Ovary (tissue), 9 donors: ENCODE results near the gene CPE. TPM values are rescaled to one million over a fixed set of nuclear protein-coding genes. Genes with fewer than 3 reads are reported as not detected.
"Not testable (repeated sequence)": the region's sequence is repeated elsewhere in the genome, so short reads cannot be mapped to it uniquely, and the experiment has no call there.

Source experiments
- DNase-seq, 5 donors: peaks; one replicate each; pipeline ENCODE4 v3.0.0-alpha.2; 2019 to 2020
- H3K27ac ChIP-seq, 2 donors: fragments of 200-600 bp; one replicate each; pipeline versions ENCODE4 v1.5.1 to v1.8.0; 2019 to 2022
- H3K27me3 ChIP-seq: fragments of 200-600 bp; one replicate; pipeline ENCODE4 v1.8.0; 2022
- H3K36me3 ChIP-seq: fragments of 200-600 bp; sonication (generic); one replicate; pipeline ENCODE4 v1.5.1; 2019
- H3K4me1 ChIP-seq: one replicate; pipeline ENCODE4 v1.8.1; 2013; ENCODE audit warnings: mild to moderate bottlenecking, moderate library complexity; ENCODE audit not compliant: insufficient read depth
- H3K4me3 ChIP-seq: fragments of 200-600 bp; sonication (generic); one replicate; pipeline ENCODE4 v1.5.1; 2017
- H3K9me3 ChIP-seq, 2 donors: fragments of 200-600 bp in 1 of 2; sonication (generic) in 1 of 2; one replicate each; pipeline versions ENCODE4 v1.5.1 to v1.8.1; 2013 to 2019; ENCODE audit warnings: mild to moderate bottlenecking in 1 of 2, moderate library complexity in 1 of 2
- EP300 ChIP-seq: sonication (generic); formaldehyde crosslinking; IDR thresholded peaks from one replicate; pipeline ENCODE4 v1.6.1; 2017; ENCODE audit warnings: antibody characterized with exemption
- POLR2A ChIP-seq: fragments of 450-650 bp; IDR thresholded peaks from one replicate; pipeline ENCODE4 v1.6.1; 2017; ENCODE audit warnings: antibody characterized with exemption, mild to moderate bottlenecking, moderate library complexity
- WGBS, 3 donors: extraction: QIAGEN DNeasy Blood & Tissue Kit in 1 of 3; methylation state at CpG; one replicate each; pipeline versions ENCODE4 v1.1.5 to v1.1.7; 2013 to 2017; 5-methylcytosine and 5-hydroxymethylcytosine counted together
- intact Hi-C, 4 donors: fragments of 100-400 bp; cut with DNase I; formaldehyde crosslinking; loops; one replicate each; pipeline versions ENCODE4 v1.11.0 to v1.15.1; 2022 to 2023
- polyA plus RNA-seq, 2 donors: library from polyadenylated mRNA; stranded (reverse); fragments of 200-250 nt in 1 of 2; fragments of 350-450 nt in 1 of 2; fragmentation: Illumina TruSeq in 1 of 2; extraction: RNeasy Lipid Tissue Mini Kit (QIAGEN cat#74804) in 1 of 2; gene quantifications; one replicate each; pipeline ENCODE4 v1.2.3, GENCODE V29; 2013 to 2014
- total RNA-seq, 7 donors: library from RNA; depleted of rRNA in 2 of 7; stranded (reverse); fragments of >200 nt in 2 of 7; fragmentation: NEBNext Ultra II Directional in 3 of 7; extraction: Animal tissue kit (Norgen Biotek cat#: 25700) in 3 of 7; gene quantifications; one replicate each; pipeline versions ENCODE4 v1.1.0 to v1.2.4, GENCODE V29; 2016 to 2023
- TF ChIP-seq, protein P1 (sequence below), 3 donors: fragments of 450-650 bp in 2 of 3; fragments of 200-600 bp in 1 of 3; IDR thresholded peaks; one replicate each; pipeline versions ENCODE4 v1.5.1 to v1.8.0; 2016 to 2022; ENCODE audit warnings: antibody characterized with exemption in 3 of 3, mild to moderate bottlenecking in 1 of 3
- donor health status: DM: no; HTN: no; CAD: no; lungs with moderate emphysema.
- donor health status: DM: no; HTN: no; CAD: no.
- donor health status: Bipolar disorder and iron deficiency.
- donor health status: DM: yes; HTN: yes; CAD: no.
- donor health status: DM: no; HTN: no; CAD: no.
- donor health status: DM: yes; HTN: yes; CAD: no.

CPE gene
- total and polyA plus RNA-seq, 9 donors = 19.9 to 207 (median 69.2) TPM

DNA sequence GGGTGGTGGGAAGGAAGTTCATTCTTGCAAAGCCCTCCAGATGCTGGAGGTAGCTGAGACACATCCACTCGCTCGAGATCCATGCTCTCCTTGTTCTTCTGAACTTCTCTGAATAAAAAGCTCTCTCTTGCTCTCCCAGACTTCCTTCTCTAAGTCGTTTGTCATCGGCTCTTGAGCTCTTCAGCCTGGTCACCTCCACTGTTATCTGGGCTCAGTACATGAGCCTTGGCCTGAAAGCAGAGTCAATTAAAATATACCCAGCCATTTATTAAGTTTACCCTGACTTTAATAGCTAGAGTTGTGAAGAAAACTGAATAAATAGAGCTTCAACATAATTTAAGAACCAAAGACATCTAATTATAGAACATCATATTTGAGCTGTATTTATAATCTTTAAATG is 99.0 kb downstream of the CPE start:
- WGBS, 3 donors = 68 to 77% (median 76%) methylated on average over 4 of the region's 4 CpGs
- Histone ChIP-seq H3K27ac (no peak overlapping the region), H3K9me3 (no peaks in the 10 kb centered on the region), H3K27me3 (no peaks in the 10 kb centered on the region), H3K36me3 (no peaks in the 10 kb centered on the region), H3K4me1 (no peaks in the 10 kb centered on the region), H3K4me3 (no peak overlapping the region)
- no peak for TF ChIP-seq EP300
- TF ChIP-seq, protein P1, sequence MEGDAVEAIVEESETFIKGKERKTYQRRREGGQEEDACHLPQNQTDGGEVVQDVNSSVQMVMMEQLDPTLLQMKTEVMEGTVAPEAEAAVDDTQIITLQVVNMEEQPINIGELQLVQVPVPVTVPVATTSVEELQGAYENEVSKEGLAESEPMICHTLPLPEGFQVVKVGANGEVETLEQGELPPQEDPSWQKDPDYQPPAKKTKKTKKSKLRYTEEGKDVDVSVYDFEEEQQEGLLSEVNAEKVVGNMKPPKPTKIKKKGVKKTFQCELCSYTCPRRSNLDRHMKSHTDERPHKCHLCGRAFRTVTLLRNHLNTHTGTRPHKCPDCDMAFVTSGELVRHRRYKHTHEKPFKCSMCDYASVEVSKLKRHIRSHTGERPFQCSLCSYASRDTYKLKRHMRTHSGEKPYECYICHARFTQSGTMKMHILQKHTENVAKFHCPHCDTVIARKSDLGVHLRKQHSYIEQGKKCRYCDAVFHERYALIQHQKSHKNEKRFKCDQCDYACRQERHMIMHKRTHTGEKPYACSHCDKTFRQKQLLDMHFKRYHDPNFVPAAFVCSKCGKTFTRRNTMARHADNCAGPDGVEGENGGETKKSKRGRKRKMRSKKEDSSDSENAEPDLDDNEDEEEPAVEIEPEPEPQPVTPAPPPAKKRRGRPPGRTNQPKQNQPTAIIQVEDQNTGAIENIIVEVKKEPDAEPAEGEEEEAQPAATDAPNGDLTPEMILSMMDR (IDR thresholded peaks at IDR 0.05) = no peak
- intact Hi-C loops = no loop called here
- no peak for DNase-seq

DNA sequence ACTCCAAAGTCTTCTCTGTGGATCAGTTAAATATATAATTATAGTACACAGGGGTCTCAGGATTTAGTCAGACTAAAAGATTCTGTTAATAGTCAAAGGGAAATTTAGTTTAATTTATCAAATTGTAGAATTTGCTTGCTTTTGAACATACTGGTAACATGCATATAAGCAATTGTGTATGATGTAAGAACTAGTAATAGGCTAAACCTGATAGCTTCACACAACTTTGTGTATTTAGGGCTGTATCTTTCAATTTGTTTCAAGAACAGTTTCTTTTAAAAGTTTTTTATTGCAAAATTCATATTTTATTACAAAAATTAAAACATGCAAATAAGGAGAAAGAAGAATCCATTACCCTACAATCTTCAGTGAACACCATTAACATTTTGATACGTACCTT is 99.5 kb downstream of the CPE start:
- no peaks in the 10 kb centered on the region for H3K27me3 ChIP-seq
- 95 to 97% (median 96%) methylated on average over 1 of the region's 1 CpG for WGBS, 3 donors
- H3K9me3 ChIP-seq = no peaks in the 10 kb centered on the region
- no peak overlapping the region for H3K27ac ChIP-seq
- H3K4me1 ChIP-seq = no peaks in the 10 kb centered on the region
- TF ChIP-seq EP300 = no peak
- TF ChIP-seq, protein P1 (IDR thresholded peaks at IDR 0.05) = no peak
- TF ChIP-seq POLR2A = no peak
- H3K4me3 ChIP-seq = no peak overlapping the region
- intact Hi-C loops = no loop called here
- DNase-seq = no peak
- no peaks in the 10 kb centered on the region for H3K36me3 ChIP-seq

DNA sequence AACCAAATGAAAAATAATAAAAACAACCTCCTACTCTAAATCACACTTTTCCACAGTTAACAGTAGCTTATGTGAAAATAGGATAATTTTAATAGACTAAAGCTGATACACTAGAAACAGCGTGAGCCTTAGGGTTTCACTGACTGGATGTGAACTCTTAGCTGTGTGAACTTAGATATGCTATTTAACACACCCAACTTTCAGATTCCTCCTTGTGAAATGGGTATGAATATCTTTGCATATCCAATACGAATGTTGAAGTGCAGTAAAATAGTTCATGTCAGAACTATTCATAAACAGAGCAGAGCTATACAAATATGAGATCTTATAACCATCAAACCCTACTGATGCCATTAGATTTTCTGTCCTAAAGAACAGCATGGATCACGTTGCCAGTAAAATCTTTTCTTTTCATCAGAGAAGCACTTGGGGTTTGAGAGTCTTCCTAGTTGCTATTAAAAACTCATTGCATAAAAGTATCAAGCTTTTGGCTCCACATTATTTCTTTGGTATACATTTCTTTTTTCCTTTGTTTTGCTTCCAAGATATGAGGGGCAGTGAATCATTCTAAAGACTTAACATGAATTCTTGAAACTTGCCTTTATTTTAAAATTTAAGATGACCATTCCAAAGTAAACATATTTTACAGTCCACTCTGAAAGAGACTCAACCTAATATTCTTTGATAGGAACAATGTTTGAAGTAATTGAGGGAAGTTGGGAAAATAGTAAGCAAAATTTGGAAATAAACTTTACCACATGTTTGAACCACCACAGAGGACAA is 102.4 kb downstream of the CPE start:
- Histone ChIP-seq H3K36me3 (no peaks in the 10 kb centered on the region), H3K27ac (no peak overlapping the region), H3K9me3 (no peaks in the 10 kb centered on the region), H3K27me3 (no peaks in the 10 kb centered on the region), H3K4me1 (no peaks in the 10 kb centered on the region), H3K4me3 (no peak overlapping the region)
- 57 to 70% (median 66%) methylated on average over 3 of the region's 3 CpGs for WGBS, 3 donors
- intact Hi-C loops = no loop called here
- TF ChIP-seq POLR2A = no peak
- no peak for TF ChIP-seq EP300
- TF ChIP-seq, protein P1 (IDR thresholded peaks at IDR 0.05) = no peak
- DNase-seq = no peak

DNA sequence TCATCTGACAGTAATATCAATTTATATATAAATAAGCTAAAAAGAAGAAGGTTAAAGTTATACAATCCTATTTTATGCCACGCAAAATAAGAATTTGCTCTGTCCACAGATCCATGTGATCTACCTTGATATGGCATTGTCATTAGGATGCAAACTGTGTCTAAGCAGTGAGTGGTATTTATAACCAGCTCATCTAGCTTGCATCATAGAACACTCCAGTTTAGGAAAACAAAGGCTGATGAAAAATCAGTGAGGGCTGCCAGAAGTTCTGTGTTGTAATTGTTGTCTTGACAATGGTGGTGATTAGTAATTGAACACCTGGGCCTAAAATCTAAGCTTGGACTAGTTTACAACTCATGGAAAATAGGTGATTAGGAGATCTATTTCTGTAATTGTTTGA is 111.0 kb downstream of the CPE start:
- DNase-seq = no peak
- H3K36me3 ChIP-seq = no peaks in the 10 kb centered on the region
- no peak overlapping the region for H3K27ac ChIP-seq
- intact Hi-C loops = no loop called here
- WGBS, 3 donors = 89 to 93% (median 92%) methylated on average over 1 of the region's 1 CpG
- no peaks in the 10 kb centered on the region for H3K4me1 ChIP-seq
- H3K4me3 ChIP-seq = no peak overlapping the region
- H3K27me3 ChIP-seq = no peaks in the 10 kb centered on the region
- TF ChIP-seq EP300 (no peak), POLR2A (no peak)
- TF ChIP-seq, protein P1 (IDR thresholded peaks at IDR 0.05) = no peak
- H3K9me3 ChIP-seq = no peaks in the 10 kb centered on the region

DNA sequence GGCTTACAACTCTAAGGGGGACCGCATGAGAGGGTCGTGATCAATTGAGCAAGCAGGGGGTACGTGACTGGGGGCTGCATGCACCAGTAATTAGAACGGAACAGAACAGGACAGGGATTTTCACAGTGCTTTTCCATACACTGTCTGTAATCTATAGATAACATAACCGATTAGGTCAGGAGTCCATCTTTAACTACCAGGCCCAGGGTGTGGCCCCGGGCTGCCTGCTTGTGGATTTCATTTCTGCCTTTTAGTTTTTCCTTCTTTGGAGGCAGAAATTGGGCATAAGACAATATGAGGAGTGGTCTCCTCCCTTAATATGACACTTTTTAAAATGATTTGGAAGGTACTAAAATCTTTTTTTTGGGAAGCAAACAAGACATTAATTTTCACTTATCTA is 113.8 kb downstream of the CPE start:
- DNase-seq, intact Hi-C loops, H3K4me1 ChIP-seq, H3K27me3 ChIP-seq, H3K9me3 ChIP-seq, H3K36me3 ChIP-seq, H3K27ac ChIP-seq, H3K4me3 ChIP-seq: not testable (repeated sequence)
- WGBS, 3 donors = 87 to 92% (median 91%) methylated on average over 6 of the region's 6 CpGs
